WTC11 (cell line): Measurements from ENCODE around the gene OTOA. TPM values are rescaled to one million over a fixed set of nuclear protein-coding genes. Genes with fewer than 3 reads are reported as not detected.

ENCODE experiments used
- ATAC-seq: fragments of 200-7000 bp; cut with Tn5 transposase; 2 replicates; pipeline ENCODE4 v1.10.0; 2021; ENCODE audit warnings: mild to moderate bottlenecking, moderate library complexity
- CTCF ChIA-PET: fragments of 300-600 bp; sonication (Branson Sonifier 250); formaldehyde crosslinking; loops from one replicate; lab custom pipeline; 2021; ENCODE audit warnings: antibody characterized with exemption; lab: Charles Lee
- POLR2A ChIA-PET: fragments of 350-600 bp; sonication (Branson Sonifier 250); formaldehyde crosslinking; loops from one replicate; lab custom pipeline; 2021; ENCODE audit warnings: antibody characterized with exemption; lab: Charles Lee
- DNase-seq: peaks from one replicate; pipeline ENCODE4 v3.0.0; 2021; ENCODE audit warnings: low spot score
- H3K27ac Mint-ChIP-seq: 2 replicates; pipeline ENCODE4 v1.8.0; 2021; ENCODE audit warnings: mixed read lengths
- H3K27me3 Mint-ChIP-seq: 2 replicates; pipeline ENCODE4 v1.8.0; 2021; ENCODE audit warnings: low read depth, mild to moderate bottlenecking, moderate library complexity, mixed read lengths
- H3K36me3 Mint-ChIP-seq: 2 replicates; pipeline ENCODE4 v1.8.0; 2021; ENCODE audit warnings: mixed read lengths
- H3K4me1 Mint-ChIP-seq: 2 replicates; pipeline ENCODE4 v1.8.0; 2022; ENCODE audit warnings: mixed read lengths
- H3K4me3 Mint-ChIP-seq: 2 replicates; pipeline ENCODE4 v1.8.0; 2021; ENCODE audit warnings: mild to moderate bottlenecking, moderate library complexity, mixed read lengths
- H3K9me3 Mint-ChIP-seq: 2 replicates; pipeline ENCODE4 v1.8.0; 2021; ENCODE audit warnings: mixed read lengths
- ELF4 ChIP-seq: sonication (generic); formaldehyde crosslinking; IDR thresholded peaks from 2 replicates; pipeline ENCODE4 v1.8.1; 2022; ENCODE audit warnings: low read depth, mild to moderate bottlenecking, moderate library complexity, missing genetic modification reagents
- FOXJ3 ChIP-seq: sonication (generic); formaldehyde crosslinking; IDR thresholded peaks from 2 replicates; pipeline ENCODE4 v1.9.0; 2021; ENCODE audit warnings: missing genetic modification reagents, mild to moderate bottlenecking, borderline replicate concordance
- NFATC4 ChIP-seq: fragments of 250-450 bp; sonication (Bioruptor Pico); IDR thresholded peaks from 2 replicates; pipeline ENCODE4 v1.9.0; 2021; ENCODE audit warnings: mild to moderate bottlenecking
- NR1H2 ChIP-seq: sonication (generic); formaldehyde crosslinking; IDR thresholded peaks from 2 replicates; pipeline ENCODE4 v1.9.0; 2021; ENCODE audit warnings: mild to moderate bottlenecking, moderate library complexity, missing genetic modification reagents
- NR2C2 ChIP-seq: sonication (generic); formaldehyde crosslinking; IDR thresholded peaks from 2 replicates; pipeline ENCODE4 v1.8.0; 2022; ENCODE audit warnings: mild to moderate bottlenecking, missing genetic modification reagents
- NR3C1 ChIP-seq: sonication (generic); formaldehyde crosslinking; conservative IDR thresholded peaks from 2 replicates; pipeline ENCODE4 v1.8.1; 2023; ENCODE audit warnings: low read depth, mild to moderate bottlenecking, missing genetic modification reagents
- TP53 ChIP-seq: sonication (generic); formaldehyde crosslinking; IDR thresholded peaks from 2 replicates; pipeline ENCODE4 v1.8.1; 2023; ENCODE audit warnings: mild to moderate bottlenecking, missing genetic modification reagents
- ZNF121 ChIP-seq: sonication (generic); formaldehyde crosslinking; IDR thresholded peaks from 2 replicates; pipeline ENCODE4 v1.8.0; 2023; ENCODE audit warnings: missing genetic modification reagents
- ZNF232 ChIP-seq: sonication (generic); formaldehyde crosslinking; IDR thresholded peaks from 2 replicates; pipeline ENCODE4 v1.8.0; 2022; ENCODE audit warnings: mild to moderate bottlenecking, missing genetic modification reagents
- ZNF263 ChIP-seq: sonication (generic); formaldehyde crosslinking; IDR thresholded peaks from 2 replicates; pipeline ENCODE4 v1.8.1; 2022; ENCODE audit warnings: low read depth, mild to moderate bottlenecking, moderate library complexity, missing genetic modification reagents
- total RNA-seq: library from RNA; stranded (reverse); gene quantifications from 3 replicates; pipeline ENCODE4 v1.2.3, GENCODE V29; 2021
- TF ChIP-seq, protein P1 (sequence below): fragments of 200-600 bp; IDR thresholded peaks from 2 replicates; pipeline ENCODE4 v1.8.0; 2022; ENCODE audit warnings: antibody characterized with exemption
- TF ChIP-seq, protein P2 (sequence below): sonication (generic); formaldehyde crosslinking; IDR thresholded peaks from 2 replicates; pipeline ENCODE4 v1.8.1; 2022; ENCODE audit warnings: mild to moderate bottlenecking, missing genetic modification reagents, moderate library complexity, borderline replicate concordance
- TF ChIP-seq, protein P3 (sequence below): sonication (generic); formaldehyde crosslinking; IDR thresholded peaks from 2 replicates; pipeline ENCODE4 v1.8.0; 2022; ENCODE audit warnings: mild to moderate bottlenecking, missing genetic modification reagents
- TF ChIP-seq, protein P4 (sequence below): sonication (generic); formaldehyde crosslinking; IDR thresholded peaks from 2 replicates; pipeline ENCODE4 v1.8.0; 2022; ENCODE audit warnings: mild to moderate bottlenecking, missing genetic modification reagents
- TF ChIP-seq, protein P5 (sequence below): sonication (generic); formaldehyde crosslinking; IDR thresholded peaks from 2 replicates; pipeline ENCODE4 v1.8.1; 2022; ENCODE audit warnings: low read depth, missing genetic modification reagents, borderline replicate concordance
- TF ChIP-seq, protein P6 (sequence below): sonication (generic); formaldehyde crosslinking; IDR thresholded peaks from 2 replicates; pipeline ENCODE4 v1.8.1; 2023; ENCODE audit warnings: mild to moderate bottlenecking, missing genetic modification reagents, moderate library complexity
- TF ChIP-seq, protein P7 (sequence below): fragments of 250-450 bp; sonication (Bioruptor Pico); IDR thresholded peaks from 2 replicates; pipeline ENCODE4 v1.9.0; 2021; ENCODE audit warnings: mild to moderate bottlenecking

The OTOA gene
- total RNA-seq, 1 experiment from 2014 or later: 0.11 TPM

DNA sequence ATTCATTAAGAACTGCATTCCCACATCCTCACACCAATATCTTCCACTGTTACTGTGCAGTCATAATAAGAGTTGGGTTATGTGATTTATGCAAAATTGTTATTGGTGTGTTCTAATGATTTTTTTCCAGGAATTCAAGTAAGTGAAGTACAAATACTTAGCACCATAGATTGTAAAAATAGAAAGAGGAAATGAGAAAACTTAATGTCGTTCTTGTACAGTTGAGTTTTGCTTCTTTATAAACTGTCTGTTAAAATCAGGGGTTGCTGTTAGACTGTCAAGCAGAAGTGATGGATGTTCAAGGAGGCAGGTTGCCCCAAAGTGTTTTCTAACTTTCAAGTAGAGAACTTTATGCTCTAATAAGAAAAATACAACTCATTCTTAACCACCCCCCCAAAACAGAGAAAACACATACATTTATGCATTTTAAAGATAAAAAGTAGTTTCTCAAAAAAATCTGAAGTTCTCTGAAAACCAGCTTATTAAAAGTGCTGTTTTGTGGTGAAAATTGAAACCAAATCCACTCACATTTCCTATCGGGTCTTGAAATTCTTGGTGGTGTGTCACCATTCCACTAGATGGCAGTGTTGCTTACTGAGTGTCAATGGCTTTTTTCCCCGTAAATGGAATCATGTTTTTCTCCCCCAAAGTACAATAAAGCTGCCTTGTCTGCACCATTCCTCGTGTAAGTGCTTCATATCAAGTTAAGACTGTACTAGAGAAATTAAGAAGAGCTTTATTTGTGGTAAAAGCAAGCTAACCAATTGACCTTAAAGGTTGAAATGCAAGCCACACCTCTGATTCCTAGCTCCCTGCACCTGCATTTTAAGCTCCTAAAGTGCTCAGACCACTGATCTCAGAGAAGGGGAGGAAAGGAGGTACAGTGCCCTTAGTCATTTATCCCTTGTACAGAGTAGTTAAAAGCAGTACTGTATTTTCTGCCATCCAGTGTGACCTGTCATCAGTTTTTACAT lies 6.7 kb upstream of the OTOA start:
- Mint-ChIP-seq H3K27me3 (no peaks in the 10 kb centered on the region), H3K9me3 (no peaks in the 10 kb centered on the region), H3K27ac (no peak overlapping the region), H3K4me3 (no peak overlapping the region), H3K36me3 (peaks cover 12% of the 10 kb centered on the region; the same call in 1 of the 2 replicates), H3K4me1 (peaks cover 3% of the 10 kb centered on the region; the same call in 1 of the 2 replicates)
- DNase-seq: no peak
- peak; percentile 22; the same call in 1 of the 2 replicates for ATAC-seq
- POLR2A ChIA-PET: interaction anchor here (0.6 kb wide), 1 partner anchor 1611 kb away, joined by 3 read pairs; no protein-coding TSS in a partner anchor
- CTCF ChIA-PET: interaction anchor here (0.6 to 2.4 kb wide), 33 partner anchors 9 to 1279 kb away, joined by 3 to 45 read pairs (median 5); partner anchors contain the start of gene MOSMO
- TF ChIP-seq, protein P1, sequence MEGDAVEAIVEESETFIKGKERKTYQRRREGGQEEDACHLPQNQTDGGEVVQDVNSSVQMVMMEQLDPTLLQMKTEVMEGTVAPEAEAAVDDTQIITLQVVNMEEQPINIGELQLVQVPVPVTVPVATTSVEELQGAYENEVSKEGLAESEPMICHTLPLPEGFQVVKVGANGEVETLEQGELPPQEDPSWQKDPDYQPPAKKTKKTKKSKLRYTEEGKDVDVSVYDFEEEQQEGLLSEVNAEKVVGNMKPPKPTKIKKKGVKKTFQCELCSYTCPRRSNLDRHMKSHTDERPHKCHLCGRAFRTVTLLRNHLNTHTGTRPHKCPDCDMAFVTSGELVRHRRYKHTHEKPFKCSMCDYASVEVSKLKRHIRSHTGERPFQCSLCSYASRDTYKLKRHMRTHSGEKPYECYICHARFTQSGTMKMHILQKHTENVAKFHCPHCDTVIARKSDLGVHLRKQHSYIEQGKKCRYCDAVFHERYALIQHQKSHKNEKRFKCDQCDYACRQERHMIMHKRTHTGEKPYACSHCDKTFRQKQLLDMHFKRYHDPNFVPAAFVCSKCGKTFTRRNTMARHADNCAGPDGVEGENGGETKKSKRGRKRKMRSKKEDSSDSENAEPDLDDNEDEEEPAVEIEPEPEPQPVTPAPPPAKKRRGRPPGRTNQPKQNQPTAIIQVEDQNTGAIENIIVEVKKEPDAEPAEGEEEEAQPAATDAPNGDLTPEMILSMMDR: peak; percentile 67
- no peak for TF ChIP-seq NFATC4
- TF ChIP-seq TP53: no peak

DNA sequence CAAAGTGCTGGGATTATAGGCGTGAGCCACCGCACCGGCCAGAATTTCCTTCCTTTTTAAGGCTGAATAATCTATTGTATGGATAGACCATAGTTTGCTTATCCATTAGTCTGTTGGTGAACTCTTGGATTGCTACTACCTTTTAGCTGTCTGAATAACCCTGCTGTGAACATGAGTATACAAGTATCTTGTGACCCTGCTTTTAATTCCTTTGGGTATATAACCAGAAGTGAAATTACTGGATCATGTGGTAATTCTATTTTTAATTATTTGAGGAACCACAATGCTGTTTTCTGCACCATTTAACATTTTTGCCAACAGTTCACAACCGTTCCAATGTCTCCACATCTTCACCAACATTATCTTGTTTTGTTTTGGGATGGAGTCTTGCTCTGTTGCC lies 4.6 kb upstream of the OTOA start:
- no peak overlapping the region for H3K4me3 Mint-ChIP-seq
- H3K27ac Mint-ChIP-seq: no peak overlapping the region
- H3K9me3 Mint-ChIP-seq: no peaks in the 10 kb centered on the region
- H3K36me3 Mint-ChIP-seq: peaks cover 12% of the 10 kb centered on the region; the same call in 1 of the 2 replicates
- peaks cover 5% of the 10 kb centered on the region; the same call in 1 of the 2 replicates for H3K4me1 Mint-ChIP-seq
- ChIA-PET POLR2A (no interaction called here), CTCF (interaction anchor here (2.4 kb wide), 1 partner anchor 50 kb away, joined by 45 read pairs; no protein-coding TSS in a partner anchor)
- H3K27me3 Mint-ChIP-seq: peaks cover 3% of the 10 kb centered on the region; the same call in 1 of the 2 replicates
- DNase-seq (no peak), ATAC-seq (no peak)
- TF ChIP-seq, protein P2, sequence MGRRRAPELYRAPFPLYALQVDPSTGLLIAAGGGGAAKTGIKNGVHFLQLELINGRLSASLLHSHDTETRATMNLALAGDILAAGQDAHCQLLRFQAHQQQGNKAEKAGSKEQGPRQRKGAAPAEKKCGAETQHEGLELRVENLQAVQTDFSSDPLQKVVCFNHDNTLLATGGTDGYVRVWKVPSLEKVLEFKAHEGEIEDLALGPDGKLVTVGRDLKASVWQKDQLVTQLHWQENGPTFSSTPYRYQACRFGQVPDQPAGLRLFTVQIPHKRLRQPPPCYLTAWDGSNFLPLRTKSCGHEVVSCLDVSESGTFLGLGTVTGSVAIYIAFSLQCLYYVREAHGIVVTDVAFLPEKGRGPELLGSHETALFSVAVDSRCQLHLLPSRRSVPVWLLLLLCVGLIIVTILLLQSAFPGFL (CRISPR knock-in tag): no peak
- TF ChIP-seq ZNF263 (no peak), ZNF232 (CRISPR knock-in tag) (no peak), NR3C1 (no peak), FOXJ3 (CRISPR knock-in tag) (no peak), NR2C2 (CRISPR knock-in tag) (no peak), ELF4 (CRISPR knock-in tag) (no peak), NR1H2 (no peak), ZNF121 (no peak)
- TF ChIP-seq, protein P3, sequence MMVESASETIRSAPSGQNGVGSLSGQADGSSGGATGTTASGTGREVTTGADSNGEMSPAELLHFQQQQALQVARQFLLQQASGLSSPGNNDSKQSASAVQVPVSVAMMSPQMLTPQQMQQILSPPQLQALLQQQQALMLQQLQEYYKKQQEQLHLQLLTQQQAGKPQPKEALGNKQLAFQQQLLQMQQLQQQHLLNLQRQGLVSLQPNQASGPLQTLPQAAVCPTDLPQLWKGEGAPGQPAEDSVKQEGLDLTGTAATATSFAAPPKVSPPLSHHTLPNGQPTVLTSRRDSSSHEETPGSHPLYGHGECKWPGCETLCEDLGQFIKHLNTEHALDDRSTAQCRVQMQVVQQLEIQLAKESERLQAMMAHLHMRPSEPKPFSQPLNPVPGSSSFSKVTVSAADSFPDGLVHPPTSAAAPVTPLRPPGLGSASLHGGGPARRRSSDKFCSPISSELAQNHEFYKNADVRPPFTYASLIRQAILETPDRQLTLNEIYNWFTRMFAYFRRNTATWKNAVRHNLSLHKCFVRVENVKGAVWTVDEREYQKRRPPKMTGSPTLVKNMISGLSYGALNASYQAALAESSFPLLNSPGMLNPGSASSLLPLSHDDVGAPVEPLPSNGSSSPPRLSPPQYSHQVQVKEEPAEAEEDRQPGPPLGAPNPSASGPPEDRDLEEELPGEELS (CRISPR knock-in tag): no peak
- TF ChIP-seq, protein P4, sequence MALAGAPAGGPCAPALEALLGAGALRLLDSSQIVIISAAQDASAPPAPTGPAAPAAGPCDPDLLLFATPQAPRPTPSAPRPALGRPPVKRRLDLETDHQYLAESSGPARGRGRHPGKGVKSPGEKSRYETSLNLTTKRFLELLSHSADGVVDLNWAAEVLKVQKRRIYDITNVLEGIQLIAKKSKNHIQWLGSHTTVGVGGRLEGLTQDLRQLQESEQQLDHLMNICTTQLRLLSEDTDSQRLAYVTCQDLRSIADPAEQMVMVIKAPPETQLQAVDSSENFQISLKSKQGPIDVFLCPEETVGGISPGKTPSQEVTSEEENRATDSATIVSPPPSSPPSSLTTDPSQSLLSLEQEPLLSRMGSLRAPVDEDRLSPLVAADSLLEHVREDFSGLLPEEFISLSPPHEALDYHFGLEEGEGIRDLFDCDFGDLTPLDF (CRISPR knock-in tag): no peak
- TF ChIP-seq, protein P5, sequence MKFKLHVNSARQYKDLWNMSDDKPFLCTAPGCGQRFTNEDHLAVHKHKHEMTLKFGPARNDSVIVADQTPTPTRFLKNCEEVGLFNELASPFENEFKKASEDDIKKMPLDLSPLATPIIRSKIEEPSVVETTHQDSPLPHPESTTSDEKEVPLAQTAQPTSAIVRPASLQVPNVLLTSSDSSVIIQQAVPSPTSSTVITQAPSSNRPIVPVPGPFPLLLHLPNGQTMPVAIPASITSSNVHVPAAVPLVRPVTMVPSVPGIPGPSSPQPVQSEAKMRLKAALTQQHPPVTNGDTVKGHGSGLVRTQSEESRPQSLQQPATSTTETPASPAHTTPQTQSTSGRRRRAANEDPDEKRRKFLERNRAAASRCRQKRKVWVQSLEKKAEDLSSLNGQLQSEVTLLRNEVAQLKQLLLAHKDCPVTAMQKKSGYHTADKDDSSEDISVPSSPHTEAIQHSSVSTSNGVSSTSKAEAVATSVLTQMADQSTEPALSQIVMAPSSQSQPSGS (CRISPR knock-in tag): no peak
- TF ChIP-seq, protein P6, sequence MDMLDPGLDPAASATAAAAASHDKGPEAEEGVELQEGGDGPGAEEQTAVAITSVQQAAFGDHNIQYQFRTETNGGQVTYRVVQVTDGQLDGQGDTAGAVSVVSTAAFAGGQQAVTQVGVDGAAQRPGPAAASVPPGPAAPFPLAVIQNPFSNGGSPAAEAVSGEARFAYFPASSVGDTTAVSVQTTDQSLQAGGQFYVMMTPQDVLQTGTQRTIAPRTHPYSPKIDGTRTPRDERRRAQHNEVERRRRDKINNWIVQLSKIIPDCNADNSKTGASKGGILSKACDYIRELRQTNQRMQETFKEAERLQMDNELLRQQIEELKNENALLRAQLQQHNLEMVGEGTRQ (CRISPR knock-in tag): no peak
- TF ChIP-seq, protein P7, sequence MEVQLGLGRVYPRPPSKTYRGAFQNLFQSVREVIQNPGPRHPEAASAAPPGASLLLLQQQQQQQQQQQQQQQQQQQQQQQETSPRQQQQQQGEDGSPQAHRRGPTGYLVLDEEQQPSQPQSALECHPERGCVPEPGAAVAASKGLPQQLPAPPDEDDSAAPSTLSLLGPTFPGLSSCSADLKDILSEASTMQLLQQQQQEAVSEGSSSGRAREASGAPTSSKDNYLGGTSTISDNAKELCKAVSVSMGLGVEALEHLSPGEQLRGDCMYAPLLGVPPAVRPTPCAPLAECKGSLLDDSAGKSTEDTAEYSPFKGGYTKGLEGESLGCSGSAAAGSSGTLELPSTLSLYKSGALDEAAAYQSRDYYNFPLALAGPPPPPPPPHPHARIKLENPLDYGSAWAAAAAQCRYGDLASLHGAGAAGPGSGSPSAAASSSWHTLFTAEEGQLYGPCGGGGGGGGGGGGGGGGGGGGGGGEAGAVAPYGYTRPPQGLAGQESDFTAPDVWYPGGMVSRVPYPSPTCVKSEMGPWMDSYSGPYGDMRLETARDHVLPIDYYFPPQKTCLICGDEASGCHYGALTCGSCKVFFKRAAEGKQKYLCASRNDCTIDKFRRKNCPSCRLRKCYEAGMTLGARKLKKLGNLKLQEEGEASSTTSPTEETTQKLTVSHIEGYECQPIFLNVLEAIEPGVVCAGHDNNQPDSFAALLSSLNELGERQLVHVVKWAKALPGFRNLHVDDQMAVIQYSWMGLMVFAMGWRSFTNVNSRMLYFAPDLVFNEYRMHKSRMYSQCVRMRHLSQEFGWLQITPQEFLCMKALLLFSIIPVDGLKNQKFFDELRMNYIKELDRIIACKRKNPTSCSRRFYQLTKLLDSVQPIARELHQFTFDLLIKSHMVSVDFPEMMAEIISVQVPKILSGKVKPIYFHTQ: no peak
